OCI-LY1 (cell line): ENCODE measurements around the gene ATIC.

ENCODE experiments used
- H2AFZ ChIP-seq: fragments of 200-600 bp; sonication (generic), shearing (Covaris generic); 2 replicates; pipeline ENCODE4 v1.6.0; 2014; ENCODE audit warnings: antibody characterized with exemption, mild to moderate bottlenecking, low read length
- H3F3A ChIP-seq: fragments of 200-600 bp; sonication (generic), shearing (Covaris generic); 2 replicates; pipeline ENCODE4 v1.6.0; 2014; ENCODE audit warnings: mild to moderate bottlenecking, antibody characterized with exemption, low read length, moderate library complexity; ENCODE audit not compliant: insufficient read depth
- H3K27ac ChIP-seq: fragments of 200-600 bp; sonication (generic); 2 replicates; pipeline ENCODE4 v1.5.1; 2014; ENCODE audit warnings: low read length, mixed run types, mild to moderate bottlenecking, low read depth; ENCODE audit not compliant: poor library complexity, severe bottlenecking
- H3K27me3 ChIP-seq: fragments of 200-600 bp; sonication (generic); 2 replicates; pipeline ENCODE4 v1.6.0; 2014; ENCODE audit warnings: antibody characterized with exemption, mild to moderate bottlenecking, low read length, moderate library complexity; ENCODE audit not compliant: insufficient read depth
- H3K36me3 ChIP-seq: fragments of 200-600 bp; sonication (generic); 2 replicates; pipeline ENCODE4 v1.6.1; 2014; ENCODE audit warnings: mild to moderate bottlenecking, antibody characterized with exemption, low read length, moderate library complexity, mixed read lengths; ENCODE audit not compliant: insufficient read depth
- H3K4me1 ChIP-seq: fragments of 200-600 bp; sonication (generic); 2 replicates; pipeline ENCODE4 v1.5.1; 2014; ENCODE audit warnings: mild to moderate bottlenecking, low read length, moderate library complexity; ENCODE audit not compliant: insufficient read depth, severe bottlenecking
- H3K4me2 ChIP-seq: fragments of 200-600 bp; sonication (generic), shearing (Covaris generic); 2 replicates; pipeline ENCODE4 v1.6.1; 2014; ENCODE audit warnings: low read length
- H3K4me3 ChIP-seq: fragments of 200-600 bp; sonication (generic); 2 replicates; pipeline ENCODE4 v1.5.1; 2014; ENCODE audit warnings: low read length, low read depth, mild to moderate bottlenecking, mixed read lengths; ENCODE audit not compliant: poor library complexity, severe bottlenecking
- H3K79me2 ChIP-seq: fragments of 200-600 bp; shearing (Covaris generic); 2 replicates; pipeline ENCODE4 v1.6.1; 2016; ENCODE audit warnings: mixed run types, low read length, mixed read lengths; ENCODE audit not compliant: insufficient read depth
- H3K9ac ChIP-seq: fragments of 200-600 bp; sonication (generic), shearing (Covaris generic); 2 replicates; pipeline ENCODE4 v1.6.1; 2014; ENCODE audit warnings: mild to moderate bottlenecking, low read length, mixed read lengths
- H3K9me2 ChIP-seq: fragments of 200-600 bp; sonication (generic), shearing (Covaris generic); 2 replicates; pipeline ENCODE4 v1.6.1; 2014; ENCODE audit warnings: low read depth, mild to moderate bottlenecking, low read length, mixed read lengths
- H3K9me3 ChIP-seq: fragments of 200-600 bp; shearing (Covaris generic); 2 replicates; pipeline ENCODE4 v1.6.1; 2014; ENCODE audit warnings: low read length, mixed read lengths
- H4K20me1 ChIP-seq: fragments of 200-600 bp; sonication (generic), shearing (Covaris generic); 2 replicates; pipeline ENCODE4 v1.6.0; 2016; ENCODE audit warnings: mild to moderate bottlenecking, low read length; ENCODE audit not compliant: insufficient read depth
- CTCF ChIP-seq: fragments of 200-600 bp; sonication (generic), shearing (Covaris generic); IDR thresholded peaks from 2 replicates; pipeline ENCODE4 v1.5.1; 2017; ENCODE audit warnings: mild to moderate bottlenecking, antibody characterized with exemption, low read length, moderate library complexity, mixed read lengths
- EZH2 ChIP-seq: fragments of 200-600 bp; sonication (generic), shearing (Covaris generic); IDR thresholded peaks from 2 replicates; pipeline ENCODE4 v1.8.0; 2017; ENCODE audit warnings: borderline replicate concordance, mixed run types, mild to moderate bottlenecking, antibody characterized with exemption, low read length, moderate library complexity, mixed read lengths

ATIC gene

GRCh38 chr2:215382011-215382410, 70.2 kb downstream of the ATIC start:
- H2AFZ ChIP-seq: no peak overlapping the region
- no peak overlapping the region for H3K4me2 ChIP-seq
- no peak overlapping the region for H3K9ac ChIP-seq
- H3K9me3 ChIP-seq: no peaks in the 10 kb centered on the region
- H3K4me1 ChIP-seq: no peaks in the 10 kb centered on the region
- TF ChIP-seq EZH2: no peak
- no peak for TF ChIP-seq CTCF
- H3K27me3 ChIP-seq: no peaks in the 10 kb centered on the region
- no peaks in the 10 kb centered on the region for H3K36me3 ChIP-seq
- H3K9me2 ChIP-seq: no peaks in the 10 kb centered on the region
- H3K27ac ChIP-seq: no peak overlapping the region
- H3K79me2 ChIP-seq: no peaks in the 10 kb centered on the region
- no peaks in the 10 kb centered on the region for H3F3A ChIP-seq
- no peaks in the 10 kb centered on the region for H4K20me1 ChIP-seq
- no peak overlapping the region for H3K4me3 ChIP-seq

- H3K27me3 ChIP-seq: no peaks in the 10 kb centered on the region
- no peaks in the 10 kb centered on the region for H3K79me2 ChIP-seq
- H3K27ac ChIP-seq: no peak overlapping the region
- H3K4me2 ChIP-seq: no peak overlapping the region
- H3K9me3 ChIP-seq: no peaks in the 10 kb centered on the region
- H3K9ac ChIP-seq: no peak overlapping the region
- no peaks in the 10 kb centered on the region for H3K4me1 ChIP-seq
- TF ChIP-seq EZH2 (no peak), CTCF (no peak)
- H4K20me1 ChIP-seq: no peaks in the 10 kb centered on the region
- no peaks in the 10 kb centered on the region for H3K9me2 ChIP-seq
- H3F3A ChIP-seq: no peaks in the 10 kb centered on the region
- no peak overlapping the region for H2AFZ ChIP-seq
- no peak overlapping the region for H3K4me3 ChIP-seq
- no peaks in the 10 kb centered on the region for H3K36me3 ChIP-seq
Measured at GRCh38 chr2:215382480-215382879, 70.6 kb downstream of the ATIC start.

GRCh38 chr2:215383652-215384279, 71.9 kb downstream of the ATIC start:
- Histone ChIP-seq H3K36me3 (no peaks in the 10 kb centered on the region), H3K4me2 (no peak overlapping the region), H4K20me1 (no peaks in the 10 kb centered on the region), H3K9me2 (no peaks in the 10 kb centered on the region), H3K4me1 (no peaks in the 10 kb centered on the region), H3K27ac (no peak overlapping the region), H2AFZ (no peak overlapping the region), H3K9me3 (no peaks in the 10 kb centered on the region), H3K79me2 (no peaks in the 10 kb centered on the region), H3K4me3 (no peak overlapping the region), H3F3A (no peaks in the 10 kb centered on the region), H3K27me3 (no peaks in the 10 kb centered on the region), H3K9ac (no peak overlapping the region)
- no peak for TF ChIP-seq EZH2
- no peak for TF ChIP-seq CTCF
